Hematopoietic multipotent progenitor cell treated with erythropoietin and hydrocortisone succinate and interleukin-3 and kit ligand, for 6 days (in vitro differentiated cells): ENCODE results near the gene DUS1L.

Experiments
- DNase-seq: peaks from one replicate; pipeline ENCODE4 v3.0.0-alpha.2; 2015

The DUS1L gene

GRCh38 chr17:82010575-82011525, 54.8 kb downstream of the DUS1L start:
- DNase-seq, result no peak

GRCh38 chr17:82009413-82009812, 56.2 kb downstream of the DUS1L start:
- DNase-seq, result no peak

GRCh38 chr17:82008941-82009405, 56.6 kb downstream of the DUS1L start:
- DNase-seq, result no peak

- DNase-seq, result no peak
These were observed 57.2 kb downstream of the DUS1L start for GRCh38 chr17:82008258-82008940.
